ENCODE measurements around the gene SLC22A23. TPM values are rescaled to one million over a fixed set of nuclear protein-coding genes. Genes with fewer than 3 reads are reported as not detected.

SLC22A23 gene
- total RNA-seq, 2 experiments from 2014 or later, result not detected

DNA sequence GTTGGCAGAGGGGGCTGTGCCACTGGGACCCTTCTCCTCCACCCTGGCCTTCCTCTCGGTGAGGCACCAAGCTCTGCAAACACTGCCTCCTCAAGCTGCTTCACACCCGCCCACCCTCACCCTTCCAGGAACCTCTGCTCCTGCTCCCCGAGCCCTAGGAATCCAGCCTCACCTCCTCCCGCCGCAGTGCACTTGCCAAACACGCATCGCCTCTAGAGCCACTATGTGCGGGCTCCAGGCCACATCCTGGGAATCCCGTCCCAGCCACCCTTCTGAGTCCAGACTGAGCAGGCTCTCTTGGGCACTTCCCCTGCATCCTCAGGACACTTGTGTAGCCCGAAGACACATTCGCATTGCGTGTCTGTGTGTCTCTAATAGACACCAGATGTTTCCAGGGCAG lies 179.6 kb downstream of the SLC22A23 start:
- Histone ChIP-seq H3K79me2 (ENCODE audit: insufficient read depth, low read depth, low read length) (no peaks in the 10 kb centered on the region), H4K20me1 (ENCODE audit: insufficient read depth, low read length) (0 out of 2 replicates have a peak, but pooled peaks cover 3% of the 10 kb centered on the region), H2AFZ (ENCODE audit: low read length) (no peak overlapping the region), H3K4me2 (ENCODE audit: low read length) (no peak overlapping the region), H3K4me3 (ENCODE audit: low read depth, low read length, poor library complexity, severe bottlenecking) (no peak overlapping the region), H3K27ac (ENCODE audit: low read depth, low read length, poor library complexity, severe bottlenecking) (no peak overlapping the region), H3K9me3 (ENCODE audit: low read length) (no peaks in the 10 kb centered on the region), H3K9me2 (ENCODE audit: insufficient read depth, low read length) (no peaks in the 10 kb centered on the region), H3K36me3 (ENCODE audit: insufficient read depth, low read length) (0 out of 2 replicates have a peak, but pooled peaks cover 13% of the 10 kb centered on the region), H3K4me1 (ENCODE audit: insufficient read depth, low read length, poor library complexity, severe bottlenecking) (no peaks in the 10 kb centered on the region)
- DNase-seq (ENCODE audit: low spot score), result no peak
- ChIA-PET CTCF (ENCODE audit: unreplicated experiment) (no interaction called here), POLR2A (no interaction called here)
- no peak for TF ChIP-seq EZH2phosphoT487 (IDR thresholded peaks at IDR 0.05; ENCODE audit: borderline replicate concordance, low read depth, low read length)
- TF ChIP-seq, protein P1, sequence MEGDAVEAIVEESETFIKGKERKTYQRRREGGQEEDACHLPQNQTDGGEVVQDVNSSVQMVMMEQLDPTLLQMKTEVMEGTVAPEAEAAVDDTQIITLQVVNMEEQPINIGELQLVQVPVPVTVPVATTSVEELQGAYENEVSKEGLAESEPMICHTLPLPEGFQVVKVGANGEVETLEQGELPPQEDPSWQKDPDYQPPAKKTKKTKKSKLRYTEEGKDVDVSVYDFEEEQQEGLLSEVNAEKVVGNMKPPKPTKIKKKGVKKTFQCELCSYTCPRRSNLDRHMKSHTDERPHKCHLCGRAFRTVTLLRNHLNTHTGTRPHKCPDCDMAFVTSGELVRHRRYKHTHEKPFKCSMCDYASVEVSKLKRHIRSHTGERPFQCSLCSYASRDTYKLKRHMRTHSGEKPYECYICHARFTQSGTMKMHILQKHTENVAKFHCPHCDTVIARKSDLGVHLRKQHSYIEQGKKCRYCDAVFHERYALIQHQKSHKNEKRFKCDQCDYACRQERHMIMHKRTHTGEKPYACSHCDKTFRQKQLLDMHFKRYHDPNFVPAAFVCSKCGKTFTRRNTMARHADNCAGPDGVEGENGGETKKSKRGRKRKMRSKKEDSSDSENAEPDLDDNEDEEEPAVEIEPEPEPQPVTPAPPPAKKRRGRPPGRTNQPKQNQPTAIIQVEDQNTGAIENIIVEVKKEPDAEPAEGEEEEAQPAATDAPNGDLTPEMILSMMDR (conservative IDR thresholded peaks at IDR 0.05; ENCODE audit: low read length), result no peak
- intact Hi-C loops (cut with micrococcal nuclease; ENCODE audit: unreplicated experiment), result no loop called here
- no TSS peak for BruUV-seq (replicated peaks)

DNA sequence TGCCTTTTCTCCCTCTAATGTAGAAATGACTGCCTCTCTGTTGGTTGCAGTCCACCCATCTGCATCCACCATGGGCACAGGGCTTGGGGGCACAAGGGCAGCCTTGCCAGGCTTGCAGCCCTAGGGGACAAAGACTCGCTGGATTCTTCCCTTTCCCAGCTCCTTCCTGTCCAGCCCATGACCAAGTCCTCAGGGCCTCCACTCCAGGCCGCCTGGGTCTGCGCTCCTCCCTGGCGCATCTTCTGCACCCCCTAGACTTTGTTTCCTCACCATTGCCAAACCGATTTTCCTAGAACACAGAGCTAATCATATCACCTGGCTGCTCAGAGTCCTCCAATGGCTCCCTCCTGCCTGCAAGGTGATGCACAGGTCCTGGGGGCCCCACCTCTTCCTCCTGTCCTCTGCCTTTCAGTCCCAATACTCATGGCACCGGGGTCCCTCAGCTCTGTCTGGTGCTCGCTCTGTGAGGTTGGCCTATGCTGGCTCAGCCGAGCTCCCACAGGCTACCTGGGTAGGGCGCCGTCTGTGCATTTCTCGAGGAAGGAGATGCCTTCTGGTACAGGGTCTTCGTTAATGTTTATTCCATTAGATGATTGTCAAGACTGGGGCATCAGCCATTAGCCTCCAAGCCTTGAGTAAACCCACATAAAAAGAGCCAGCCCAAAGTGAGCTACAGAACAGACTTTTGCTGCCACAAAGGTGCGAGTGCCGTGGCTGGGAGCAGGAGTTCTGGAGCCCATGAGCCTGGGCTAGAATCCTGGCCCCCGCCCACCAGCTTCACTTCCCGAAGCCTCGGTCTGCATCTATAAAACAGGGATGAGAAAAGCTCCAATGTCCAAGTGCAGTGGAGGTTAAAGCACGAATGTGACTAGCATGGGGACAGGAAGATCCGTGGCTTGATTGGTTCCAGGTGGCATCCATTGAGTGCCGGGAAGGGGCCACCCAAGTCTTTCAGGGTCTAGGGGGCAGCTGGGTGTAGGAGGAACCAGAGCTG lies 180.4 kb downstream of the SLC22A23 start:
- no peaks in the 10 kb centered on the region for H3K9me2 ChIP-seq (ENCODE audit: insufficient read depth, low read length)
- H3K79me2 ChIP-seq (ENCODE audit: insufficient read depth, low read depth, low read length), result no peaks in the 10 kb centered on the region
- H3K4me3 ChIP-seq (ENCODE audit: low read depth, low read length, poor library complexity, severe bottlenecking), result no peak overlapping the region
- H2AFZ ChIP-seq (ENCODE audit: low read length), result no peak overlapping the region
- H3K27ac ChIP-seq (ENCODE audit: low read depth, low read length, poor library complexity, severe bottlenecking), result no peak overlapping the region
- TF ChIP-seq EZH2phosphoT487 (IDR thresholded peaks at IDR 0.05; ENCODE audit: borderline replicate concordance, low read depth, low read length), result no peak
- TF ChIP-seq, protein P1 (conservative IDR thresholded peaks at IDR 0.05; ENCODE audit: low read length), result no peak
- H4K20me1 ChIP-seq (ENCODE audit: insufficient read depth, low read length), result 0 out of 2 replicates have a peak, but pooled peaks cover 3% of the 10 kb centered on the region
- no peak for DNase-seq (ENCODE audit: low spot score)
- no peaks in the 10 kb centered on the region for H3K4me1 ChIP-seq (ENCODE audit: insufficient read depth, low read length, poor library complexity, severe bottlenecking)
- POLR2A ChIA-PET, result no interaction called here
- no peak overlapping the region for H3K4me2 ChIP-seq (ENCODE audit: low read length)
- intact Hi-C loops (cut with micrococcal nuclease; ENCODE audit: unreplicated experiment), result no loop called here
- H3K9me3 ChIP-seq (ENCODE audit: low read length), result no peaks in the 10 kb centered on the region
- BruUV-seq (replicated peaks), result no TSS peak
- CTCF ChIA-PET (ENCODE audit: unreplicated experiment), result no interaction called here
- H3K36me3 ChIP-seq (ENCODE audit: insufficient read depth, low read length), result peaks cover 20% of the 10 kb centered on the region; the same call in 1 of the 2 replicates
